CD4-positive, alpha-beta T cell treated with Interleukin-15 for 4 hours (primary cell): ENCODE data around the gene CDRT15.
"Not testable (repeated sequence)": the region's sequence is repeated elsewhere in the genome, so short reads cannot be mapped to it uniquely, and the experiment has no call there.

Experiments
- DNase-seq: peaks from one replicate; pipeline ENCODE4 v3.0.0-alpha.2; 2020; ENCODE audit warnings: low spot score

CDRT15 gene

DNA sequence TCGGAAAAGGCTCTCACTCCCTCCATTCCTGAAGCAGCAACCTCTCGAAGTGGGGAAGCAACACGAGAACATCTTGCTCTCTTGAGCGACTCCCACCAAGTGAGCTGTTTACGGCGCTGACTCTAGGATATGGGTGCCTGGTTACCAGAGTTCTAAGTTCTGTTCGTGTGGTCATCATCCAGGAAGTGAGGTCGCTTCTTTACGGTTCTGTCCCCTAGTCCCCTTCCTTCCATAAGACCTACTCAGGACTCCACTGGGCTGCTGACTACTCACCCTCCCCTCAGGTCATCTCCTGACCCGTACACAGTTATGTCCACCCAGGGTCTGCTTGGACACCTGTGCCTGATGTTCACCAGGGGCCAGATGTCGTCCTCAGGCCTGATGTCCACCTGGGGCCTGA is at the start of gene CDRT15:
TSS of gene CDRT15 (minus strand) at position 101 of the 400 bp plus-strand sequence. CDS start at position 72, 29 bp downstream.
- DNase-seq = not testable (repeated sequence)

DNA sequence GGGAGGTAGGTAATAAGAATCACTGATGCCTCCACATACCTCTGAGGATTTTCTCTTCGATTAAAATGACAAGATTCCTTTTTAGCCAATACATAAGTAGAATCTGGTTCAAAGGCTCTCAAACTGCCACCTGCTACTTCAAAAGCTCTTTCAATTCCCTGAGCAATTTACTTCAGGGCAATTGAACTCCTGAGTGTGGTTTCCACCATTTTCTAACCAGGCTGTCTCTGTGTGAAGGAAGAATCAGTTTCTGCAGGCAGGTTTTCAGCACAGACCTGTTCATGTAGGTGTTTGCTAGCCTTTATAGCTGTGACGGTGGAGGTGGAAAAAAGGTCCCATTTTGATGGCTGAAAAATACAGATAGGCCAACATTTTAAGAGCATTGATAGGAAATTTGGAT is 46.1 kb upstream of the CDRT15 start:
- no peak for DNase-seq

DNA sequence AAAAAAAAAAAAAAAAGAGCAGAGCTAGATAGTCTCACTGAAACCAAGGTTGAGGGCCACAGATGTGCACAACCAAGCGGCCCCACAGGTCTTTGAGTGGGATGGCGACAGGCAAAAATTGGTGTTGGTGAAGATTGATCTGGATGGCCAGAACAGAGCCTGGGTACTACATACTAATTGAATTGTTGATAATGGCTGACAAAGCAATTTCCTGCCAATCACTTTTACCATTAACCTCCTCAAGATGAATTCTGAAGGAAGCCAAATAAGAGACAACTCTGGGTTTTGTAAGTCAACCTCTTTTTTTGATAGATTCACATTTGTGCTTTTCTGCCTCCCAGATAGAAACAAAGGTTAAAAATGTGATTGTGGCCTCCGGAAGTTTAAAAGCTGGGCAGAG is 44.9 kb upstream of the CDRT15 start:
- DNase-seq = no peak

- no peak for DNase-seq
Measured at GRCh38 chr17:14276535-14277250, 40.0 kb upstream of the CDRT15 start.

- no peak for DNase-seq
Measured at GRCh38 chr17:14270508-14270907, 33.8 kb upstream of the CDRT15 start.

- DNase-seq = no peak
Measured at GRCh38 chr17:14269473-14269872, 32.8 kb upstream of the CDRT15 start.

DNA sequence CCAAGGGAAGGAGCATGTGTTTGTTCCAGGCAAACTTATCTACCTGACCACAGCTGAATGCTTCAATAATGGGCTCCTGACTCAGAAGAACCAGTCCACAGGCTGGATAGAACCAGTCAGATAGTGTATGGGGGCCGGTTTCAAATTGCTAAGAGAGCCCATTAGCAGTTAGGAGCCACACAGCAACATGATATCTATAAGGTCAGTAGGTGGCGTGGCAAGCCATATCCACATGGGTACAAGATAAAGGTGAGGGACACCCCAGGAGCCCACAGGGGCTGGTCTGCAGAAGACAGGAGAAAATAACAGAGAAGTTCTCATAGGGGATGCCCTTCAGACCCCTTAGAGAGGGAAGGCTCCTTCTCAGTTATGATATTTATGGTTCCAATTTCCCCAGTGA is 31.6 kb upstream of the CDRT15 start:
- DNase-seq = peak; percentile 2

DNA sequence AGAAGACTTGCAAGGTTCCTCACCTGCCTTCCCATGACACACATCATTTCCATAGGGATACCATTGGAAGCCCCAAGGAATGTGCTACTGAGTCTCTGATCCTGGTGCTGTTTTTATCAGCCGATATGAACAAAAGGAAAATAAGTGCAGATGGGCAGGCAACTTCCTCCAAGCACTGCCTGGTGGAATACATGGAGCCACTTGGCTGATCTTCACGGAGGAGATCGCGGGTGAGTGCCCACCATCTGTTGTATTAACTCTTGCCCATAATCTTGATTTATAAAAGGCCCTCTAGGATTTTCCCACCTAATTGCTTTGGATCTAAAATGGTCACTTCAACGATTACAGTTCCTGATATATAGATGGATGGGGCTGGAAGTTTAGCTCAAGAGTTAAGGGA is 24.7 kb upstream of the CDRT15 start:
- DNase-seq = no peak

- DNase-seq = no peak
Measured at GRCh38 chr17:14245629-14246028, 9.0 kb upstream of the CDRT15 start.

- no peak for DNase-seq
Measured at GRCh38 chr17:14245002-14245401, 8.3 kb upstream of the CDRT15 start.

GRCh38 chr17:14239271-14239670 is 2.6 kb upstream of the CDRT15 start:
- DNase-seq = not testable (repeated sequence)

GRCh38 chr17:14236032-14236431 is 630 bp downstream of the CDRT15 start:
- not testable (repeated sequence) for DNase-seq

- DNase-seq = not testable (repeated sequence)
Measured at GRCh38 chr17:14235047-14235446, 1.6 kb downstream of the CDRT15 start.

DNA sequence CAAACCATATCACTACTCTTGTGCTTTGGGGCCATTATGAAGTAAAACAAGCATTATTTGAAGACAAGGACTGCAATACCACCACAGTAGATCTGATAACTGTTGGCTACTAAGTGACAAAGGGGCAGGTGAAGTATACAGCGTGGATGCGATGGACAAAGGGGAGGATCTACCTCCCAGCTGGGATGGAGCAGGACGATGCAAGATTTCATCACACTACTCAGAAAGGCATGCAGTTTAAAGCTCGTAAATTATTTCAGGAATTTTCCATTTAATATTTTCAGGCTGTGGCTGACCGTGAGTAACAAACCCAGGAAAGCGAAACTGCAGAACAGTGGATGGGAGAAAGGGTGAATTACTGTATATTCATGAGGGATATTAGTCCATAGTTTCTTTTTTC is 5.5 kb downstream of the CDRT15 start:
- DNase-seq = not testable (repeated sequence)

- DNase-seq = no peak
Measured at GRCh38 chr17:14228903-14229302, 7.8 kb downstream of the CDRT15 start.

DNA sequence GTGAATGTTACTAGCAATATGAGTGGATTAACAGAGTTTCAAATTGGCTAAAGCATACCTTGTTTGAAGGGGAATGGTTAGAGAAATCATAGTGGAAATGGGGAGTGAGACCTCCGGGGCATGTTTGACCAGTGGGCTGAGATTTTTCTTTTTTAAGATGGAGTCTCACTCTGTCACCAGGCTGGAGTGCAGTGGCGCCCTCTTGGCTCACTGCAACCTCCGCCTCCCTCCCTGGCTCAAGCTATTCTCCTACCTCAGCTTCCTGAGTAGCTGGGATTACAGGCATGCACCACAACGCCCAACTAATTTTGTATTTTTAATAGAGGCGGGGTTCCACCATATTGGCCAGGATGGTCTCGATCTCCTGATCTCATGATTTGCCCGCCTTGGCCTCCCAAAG is 9.6 kb downstream of the CDRT15 start:
- DNase-seq = no peak

DNA sequence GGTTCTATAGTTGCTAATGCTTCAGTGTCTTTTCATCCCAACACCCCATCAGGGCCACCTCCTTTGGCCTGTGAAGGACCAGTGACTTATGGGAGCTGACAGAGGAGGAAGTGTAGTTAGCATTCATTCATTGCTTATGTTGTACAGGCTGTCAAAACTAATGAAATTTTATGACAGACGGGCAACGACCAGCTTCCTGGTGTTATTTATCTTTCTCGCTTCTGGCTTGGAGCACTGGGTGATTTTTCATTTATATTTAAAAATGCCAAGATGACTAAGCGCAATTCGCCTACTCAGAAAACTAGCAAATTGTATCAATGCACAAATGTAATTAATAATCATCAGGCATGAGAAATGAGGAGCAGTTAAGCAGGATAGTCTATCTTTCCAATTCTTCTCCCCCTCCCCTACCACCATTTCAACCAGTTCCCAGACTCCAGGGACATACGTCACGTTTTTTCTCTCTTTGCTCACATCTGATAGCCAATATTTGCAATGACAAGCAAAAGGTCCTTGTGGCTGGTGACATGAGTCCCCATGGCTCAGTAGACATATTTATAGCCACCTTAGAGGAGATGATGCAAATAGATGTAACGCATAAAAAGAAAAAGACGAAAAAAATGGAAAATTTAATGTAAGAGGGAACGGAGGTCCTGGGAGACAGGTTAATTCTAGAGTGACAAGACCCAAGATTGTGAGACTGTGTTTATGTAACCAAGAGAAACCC is 11.2 kb downstream of the CDRT15 start:
- no peak for DNase-seq

DNA sequence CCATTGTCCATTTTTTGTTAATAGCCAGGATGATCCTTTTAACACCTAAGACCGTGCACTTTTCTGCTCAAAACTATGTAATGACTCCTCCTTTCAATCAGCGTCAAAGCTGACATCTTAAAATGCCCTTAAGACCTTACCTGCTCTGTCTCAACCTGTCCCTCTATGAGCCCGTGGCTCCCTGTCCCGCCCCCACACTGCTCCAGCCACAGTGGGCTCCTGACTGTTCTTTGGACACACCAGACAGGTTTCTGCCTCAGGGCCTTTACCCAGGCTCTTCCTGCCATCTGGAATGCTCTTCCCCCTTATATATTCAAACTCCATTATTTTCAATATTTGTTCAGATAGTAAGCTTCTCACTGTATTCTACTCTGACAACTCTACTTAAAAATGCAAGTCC is 14.1 kb downstream of the CDRT15 start:
- no peak for DNase-seq

DNA sequence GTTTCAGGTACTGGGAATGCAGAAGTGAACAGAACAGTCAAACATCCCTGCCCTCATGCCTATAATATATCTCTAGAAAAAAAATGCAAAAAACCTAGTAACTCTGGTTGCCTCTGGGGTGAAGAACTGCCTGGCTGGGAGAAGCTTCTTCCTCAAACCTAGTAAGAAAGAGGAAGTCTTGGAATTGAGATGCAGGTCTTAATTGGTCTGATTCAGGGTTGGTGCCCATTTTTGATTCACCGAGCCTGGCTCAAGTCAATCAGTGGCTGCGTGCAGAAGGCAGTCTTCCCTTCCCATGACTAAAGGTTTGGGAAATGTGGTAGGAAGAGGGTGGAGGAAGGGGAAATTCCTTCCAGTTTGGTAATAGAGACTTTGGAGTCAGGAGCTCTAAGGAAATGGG is 22.4 kb downstream of the CDRT15 start:
- no peak for DNase-seq

- DNase-seq = no peak
Measured at GRCh38 chr17:14212401-14212800, 24.3 kb downstream of the CDRT15 start.

DNA sequence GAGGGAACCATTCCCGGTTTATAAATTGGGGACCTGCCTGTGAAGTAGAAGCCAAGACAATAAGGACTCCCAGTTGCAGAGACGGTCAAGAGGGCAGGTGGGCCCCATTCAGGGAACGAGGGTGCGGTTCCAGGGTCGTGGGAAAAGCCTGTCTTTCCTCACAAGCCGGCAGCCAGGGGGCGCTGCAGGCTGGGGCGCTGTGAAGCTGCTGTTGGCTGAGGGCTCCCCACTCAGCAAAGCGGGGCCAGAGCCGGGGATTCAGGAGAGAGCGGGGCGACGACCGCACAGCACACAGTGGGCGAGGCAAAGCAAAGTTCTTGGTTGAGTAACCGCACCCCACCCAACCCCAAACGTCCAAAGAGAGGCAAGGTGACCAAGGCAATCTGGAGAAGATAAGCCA is 24.9 kb downstream of the CDRT15 start:
- no peak for DNase-seq

GRCh38 chr17:14211246-14211645 is 25.4 kb downstream of the CDRT15 start:
- DNase-seq = no peak

- DNase-seq = no peak
Measured at GRCh38 chr17:14209215-14209614, 27.4 kb downstream of the CDRT15 start.

GRCh38 chr17:14207791-14208190 is 28.9 kb downstream of the CDRT15 start:
- no peak for DNase-seq
